ENCODE measurements around the gene ALOX12B. TPM values are rescaled to one million over a fixed set of nuclear protein-coding genes. Genes with fewer than 3 reads are reported as not detected.

ALOX12B gene
- total and polyA plus RNA-seq, 2 of the 8 experiments (the other 6 are each of a cell fraction or from before 2014, with no cell fraction given) = 0.86 TPM; not detected in 1

DNA sequence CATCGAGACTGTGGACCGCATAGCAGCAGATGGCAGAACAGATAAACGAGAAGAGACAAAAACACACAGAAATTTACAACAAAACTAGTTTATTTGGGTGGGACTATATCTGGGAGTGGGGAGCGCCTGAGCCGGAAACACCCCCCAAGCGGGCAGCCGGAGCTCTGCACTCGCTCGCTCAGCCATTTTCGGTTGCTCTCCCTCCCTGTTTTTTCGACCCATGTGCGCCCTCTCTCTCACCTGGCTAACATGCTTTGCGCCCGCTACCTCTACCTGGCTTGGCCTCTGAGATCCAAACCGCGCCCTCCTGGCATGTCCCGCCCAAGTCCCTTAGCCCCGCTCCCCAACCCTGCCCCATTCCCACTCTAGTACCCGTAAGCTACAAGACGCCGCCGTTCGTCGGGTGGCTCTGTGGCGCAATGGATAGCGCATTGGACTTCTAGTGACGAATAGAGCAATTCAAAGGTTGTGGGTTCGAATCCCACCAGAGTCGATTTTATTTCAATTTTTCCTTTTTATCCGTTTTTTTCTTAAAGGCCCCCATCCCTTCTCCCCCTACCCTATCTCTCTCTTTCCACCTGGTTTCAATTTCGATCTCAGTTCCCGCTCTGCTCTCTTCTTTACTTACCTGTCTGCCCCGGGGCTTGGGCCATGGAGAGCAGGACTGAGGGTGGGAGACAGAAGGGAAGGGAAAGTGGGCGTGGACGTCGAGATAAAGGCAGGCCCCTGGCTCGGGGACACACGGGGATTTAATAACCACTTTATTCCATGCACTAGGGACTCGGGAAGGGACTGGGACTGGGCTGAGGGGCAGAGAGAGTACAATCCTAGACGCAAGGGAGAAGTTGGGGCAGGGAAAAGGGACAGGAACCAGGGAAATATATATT, 33.2 kb upstream of the ALOX12B start (continued):
- TF ChIP-seq, protein P1, sequence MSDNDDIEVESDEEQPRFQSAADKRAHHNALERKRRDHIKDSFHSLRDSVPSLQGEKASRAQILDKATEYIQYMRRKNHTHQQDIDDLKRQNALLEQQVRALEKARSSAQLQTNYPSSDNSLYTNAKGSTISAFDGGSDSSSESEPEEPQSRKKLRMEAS (IDR thresholded peaks at IDR 0.05) = peak; percentile 48; the same call in 1 of the 2 replicates
- TF ChIP-seq, protein P2, sequence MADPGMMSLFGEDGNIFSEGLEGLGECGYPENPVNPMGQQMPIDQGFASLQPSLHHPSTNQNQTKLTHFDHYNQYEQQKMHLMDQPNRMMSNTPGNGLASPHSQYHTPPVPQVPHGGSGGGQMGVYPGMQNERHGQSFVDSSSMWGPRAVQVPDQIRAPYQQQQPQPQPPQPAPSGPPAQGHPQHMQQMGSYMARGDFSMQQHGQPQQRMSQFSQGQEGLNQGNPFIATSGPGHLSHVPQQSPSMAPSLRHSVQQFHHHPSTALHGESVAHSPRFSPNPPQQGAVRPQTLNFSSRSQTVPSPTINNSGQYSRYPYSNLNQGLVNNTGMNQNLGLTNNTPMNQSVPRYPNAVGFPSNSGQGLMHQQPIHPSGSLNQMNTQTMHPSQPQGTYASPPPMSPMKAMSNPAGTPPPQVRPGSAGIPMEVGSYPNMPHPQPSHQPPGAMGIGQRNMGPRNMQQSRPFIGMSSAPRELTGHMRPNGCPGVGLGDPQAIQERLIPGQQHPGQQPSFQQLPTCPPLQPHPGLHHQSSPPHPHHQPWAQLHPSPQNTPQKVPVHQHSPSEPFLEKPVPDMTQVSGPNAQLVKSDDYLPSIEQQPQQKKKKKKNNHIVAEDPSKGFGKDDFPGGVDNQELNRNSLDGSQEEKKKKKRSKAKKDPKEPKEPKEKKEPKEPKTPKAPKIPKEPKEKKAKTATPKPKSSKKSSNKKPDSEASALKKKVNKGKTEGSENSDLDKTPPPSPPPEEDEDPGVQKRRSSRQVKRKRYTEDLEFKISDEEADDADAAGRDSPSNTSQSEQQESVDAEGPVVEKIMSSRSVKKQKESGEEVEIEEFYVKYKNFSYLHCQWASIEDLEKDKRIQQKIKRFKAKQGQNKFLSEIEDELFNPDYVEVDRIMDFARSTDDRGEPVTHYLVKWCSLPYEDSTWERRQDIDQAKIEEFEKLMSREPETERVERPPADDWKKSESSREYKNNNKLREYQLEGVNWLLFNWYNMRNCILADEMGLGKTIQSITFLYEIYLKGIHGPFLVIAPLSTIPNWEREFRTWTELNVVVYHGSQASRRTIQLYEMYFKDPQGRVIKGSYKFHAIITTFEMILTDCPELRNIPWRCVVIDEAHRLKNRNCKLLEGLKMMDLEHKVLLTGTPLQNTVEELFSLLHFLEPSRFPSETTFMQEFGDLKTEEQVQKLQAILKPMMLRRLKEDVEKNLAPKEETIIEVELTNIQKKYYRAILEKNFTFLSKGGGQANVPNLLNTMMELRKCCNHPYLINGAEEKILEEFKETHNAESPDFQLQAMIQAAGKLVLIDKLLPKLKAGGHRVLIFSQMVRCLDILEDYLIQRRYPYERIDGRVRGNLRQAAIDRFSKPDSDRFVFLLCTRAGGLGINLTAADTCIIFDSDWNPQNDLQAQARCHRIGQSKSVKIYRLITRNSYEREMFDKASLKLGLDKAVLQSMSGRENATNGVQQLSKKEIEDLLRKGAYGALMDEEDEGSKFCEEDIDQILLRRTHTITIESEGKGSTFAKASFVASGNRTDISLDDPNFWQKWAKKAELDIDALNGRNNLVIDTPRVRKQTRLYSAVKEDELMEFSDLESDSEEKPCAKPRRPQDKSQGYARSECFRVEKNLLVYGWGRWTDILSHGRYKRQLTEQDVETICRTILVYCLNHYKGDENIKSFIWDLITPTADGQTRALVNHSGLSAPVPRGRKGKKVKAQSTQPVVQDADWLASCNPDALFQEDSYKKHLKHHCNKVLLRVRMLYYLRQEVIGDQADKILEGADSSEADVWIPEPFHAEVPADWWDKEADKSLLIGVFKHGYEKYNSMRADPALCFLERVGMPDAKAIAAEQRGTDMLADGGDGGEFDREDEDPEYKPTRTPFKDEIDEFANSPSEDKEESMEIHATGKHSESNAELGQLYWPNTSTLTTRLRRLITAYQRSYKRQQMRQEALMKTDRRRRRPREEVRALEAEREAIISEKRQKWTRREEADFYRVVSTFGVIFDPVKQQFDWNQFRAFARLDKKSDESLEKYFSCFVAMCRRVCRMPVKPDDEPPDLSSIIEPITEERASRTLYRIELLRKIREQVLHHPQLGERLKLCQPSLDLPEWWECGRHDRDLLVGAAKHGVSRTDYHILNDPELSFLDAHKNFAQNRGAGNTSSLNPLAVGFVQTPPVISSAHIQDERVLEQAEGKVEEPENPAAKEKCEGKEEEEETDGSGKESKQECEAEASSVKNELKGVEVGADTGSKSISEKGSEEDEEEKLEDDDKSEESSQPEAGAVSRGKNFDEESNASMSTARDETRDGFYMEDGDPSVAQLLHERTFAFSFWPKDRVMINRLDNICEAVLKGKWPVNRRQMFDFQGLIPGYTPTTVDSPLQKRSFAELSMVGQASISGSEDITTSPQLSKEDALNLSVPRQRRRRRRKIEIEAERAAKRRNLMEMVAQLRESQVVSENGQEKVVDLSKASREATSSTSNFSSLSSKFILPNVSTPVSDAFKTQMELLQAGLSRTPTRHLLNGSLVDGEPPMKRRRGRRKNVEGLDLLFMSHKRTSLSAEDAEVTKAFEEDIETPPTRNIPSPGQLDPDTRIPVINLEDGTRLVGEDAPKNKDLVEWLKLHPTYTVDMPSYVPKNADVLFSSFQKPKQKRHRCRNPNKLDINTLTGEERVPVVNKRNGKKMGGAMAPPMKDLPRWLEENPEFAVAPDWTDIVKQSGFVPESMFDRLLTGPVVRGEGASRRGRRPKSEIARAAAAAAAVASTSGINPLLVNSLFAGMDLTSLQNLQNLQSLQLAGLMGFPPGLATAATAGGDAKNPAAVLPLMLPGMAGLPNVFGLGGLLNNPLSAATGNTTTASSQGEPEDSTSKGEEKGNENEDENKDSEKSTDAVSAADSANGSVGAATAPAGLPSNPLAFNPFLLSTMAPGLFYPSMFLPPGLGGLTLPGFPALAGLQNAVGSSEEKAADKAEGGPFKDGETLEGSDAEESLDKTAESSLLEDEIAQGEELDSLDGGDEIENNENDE (IDR thresholded peaks at IDR 0.05; ENCODE audit: insufficient replicate concordance, low read length) = no peak
- TF ChIP-seq POLR2A (IDR thresholded peaks at IDR 0.05; ENCODE audit: control extremely low read depth in 1 of 2, low read depth in 2 of 2, low read length in 2 of 2) (peak in 1 of 2 experiments; percentile 51; a peak in 1 of 3 replicates), KDM5A (IDR thresholded peaks at IDR 0.05; ENCODE audit: low read length) (no peak), CREB1 (IDR thresholded peaks at IDR 0.05) (peak; percentile 60; the same call in 1 of the 2 replicates), HDAC2 (IDR thresholded peaks at IDR 0.05; ENCODE audit: borderline replicate concordance in 1 of 2, low read depth in 2 of 2, low read length in 2 of 2) (no peak), POLR2AphosphoS5 (IDR thresholded peaks at IDR 0.05; ENCODE audit: low read depth, low read length) (peak; percentile 50; the same call in 1 of the 2 replicates), TEAD4 (IDR thresholded peaks at IDR 0.05; ENCODE audit: low read depth, low read length) (peak; percentile 87), MAFK (IDR thresholded peaks at IDR 0.05; ENCODE audit: low read depth, low read length) (peak; percentile 47; the same call in 1 of the 2 replicates), SP1 (IDR thresholded peaks at IDR 0.05; ENCODE audit: low read depth, low read length) (no peak)
